ENCODE results near the gene RFT1.

Gene RFT1

DNA sequence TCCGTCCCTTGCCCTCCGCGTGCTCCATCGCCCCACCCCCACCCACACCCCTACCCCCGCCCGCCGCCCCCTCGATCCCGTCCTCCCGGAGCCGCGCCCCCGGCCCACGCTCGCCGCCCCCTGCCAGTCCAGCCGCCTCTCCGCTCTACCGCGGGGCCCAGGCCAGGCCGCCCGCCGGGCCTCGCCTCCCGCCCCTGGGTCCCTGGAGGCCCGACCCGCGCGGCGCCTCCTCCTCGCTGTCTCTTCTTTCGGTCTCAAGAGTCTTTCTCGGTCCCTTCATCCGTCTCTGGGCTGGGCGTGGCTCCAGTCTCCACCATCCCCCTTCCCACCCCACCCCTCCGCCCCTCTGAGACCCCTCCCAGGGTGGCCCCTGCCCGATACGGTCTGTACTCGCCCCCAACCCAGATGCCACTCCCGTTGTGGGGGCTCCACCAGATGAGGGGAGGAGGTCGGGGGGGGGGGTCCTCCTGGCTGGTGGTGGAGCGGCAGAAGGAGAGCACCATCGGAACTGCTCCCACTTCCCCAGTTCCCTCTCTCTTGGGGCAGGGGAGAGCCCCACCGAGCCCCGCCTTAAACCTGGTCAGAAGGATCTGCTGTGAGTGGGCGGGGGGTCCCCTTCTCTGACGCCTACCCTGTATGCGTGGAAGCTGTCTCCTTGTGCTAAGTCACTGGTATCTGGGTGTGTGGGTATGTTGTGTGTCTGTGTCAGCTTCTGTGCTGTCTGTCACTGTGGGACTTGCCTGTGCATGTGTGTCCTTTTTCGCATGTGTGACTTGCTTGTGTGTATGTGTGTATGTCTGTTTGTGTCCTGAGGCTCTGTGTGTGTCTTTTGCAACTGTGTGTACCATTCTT, 31.8 kb upstream of the RFT1 start:
- peaks cover 38% of the 10 kb centered on the region for H3K4me1 ChIP-seq (ENCODE audit: control insufficient read depth, insufficient read depth, low read length)
- peaks cover 9% of the 10 kb centered on the region for H3K27me3 ChIP-seq (ENCODE audit: control insufficient read depth, insufficient read depth, low read length)
- peak overlapping the region; percentile 8 for H3K9ac ChIP-seq (ENCODE audit: low read length)
- H3K4me3 ChIP-seq (ENCODE audit: low read depth, low read length): peak overlapping the region; percentile 88
- H3K36me3 ChIP-seq (ENCODE audit: control insufficient read depth, insufficient read depth, low read length): no peaks in the 10 kb centered on the region
- H3K9me3 ChIP-seq (ENCODE audit: control insufficient read depth, insufficient read depth, low read depth, low read length): no peaks in the 10 kb centered on the region
- H3K27ac ChIP-seq (ENCODE audit: low read depth, low read length): no peak overlapping the region

DNA sequence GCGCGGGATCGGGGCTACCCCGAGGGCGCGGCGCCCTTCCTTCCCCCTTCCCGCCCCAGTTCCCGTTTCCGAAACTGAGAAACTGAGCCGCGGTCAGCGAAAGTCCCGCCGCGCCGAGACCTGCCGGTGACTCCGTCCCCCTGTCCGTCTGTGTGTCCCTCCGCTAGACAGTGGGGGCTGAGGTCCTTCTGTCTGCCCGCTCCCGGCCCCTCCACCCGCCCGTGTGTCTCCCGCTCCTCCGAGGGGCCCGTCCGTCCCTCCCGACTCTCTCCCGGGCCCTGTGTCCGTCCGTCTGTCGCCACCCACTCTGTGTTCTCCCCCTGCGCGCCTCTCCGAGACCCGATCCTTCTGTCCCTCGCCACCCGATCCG, 31.2 kb upstream of the RFT1 start:
- Histone ChIP-seq H3K9ac (ENCODE audit: low read length) (peak overlapping the region; percentile 66), H3K27ac (ENCODE audit: low read depth, low read length) (no peak overlapping the region)

DNA sequence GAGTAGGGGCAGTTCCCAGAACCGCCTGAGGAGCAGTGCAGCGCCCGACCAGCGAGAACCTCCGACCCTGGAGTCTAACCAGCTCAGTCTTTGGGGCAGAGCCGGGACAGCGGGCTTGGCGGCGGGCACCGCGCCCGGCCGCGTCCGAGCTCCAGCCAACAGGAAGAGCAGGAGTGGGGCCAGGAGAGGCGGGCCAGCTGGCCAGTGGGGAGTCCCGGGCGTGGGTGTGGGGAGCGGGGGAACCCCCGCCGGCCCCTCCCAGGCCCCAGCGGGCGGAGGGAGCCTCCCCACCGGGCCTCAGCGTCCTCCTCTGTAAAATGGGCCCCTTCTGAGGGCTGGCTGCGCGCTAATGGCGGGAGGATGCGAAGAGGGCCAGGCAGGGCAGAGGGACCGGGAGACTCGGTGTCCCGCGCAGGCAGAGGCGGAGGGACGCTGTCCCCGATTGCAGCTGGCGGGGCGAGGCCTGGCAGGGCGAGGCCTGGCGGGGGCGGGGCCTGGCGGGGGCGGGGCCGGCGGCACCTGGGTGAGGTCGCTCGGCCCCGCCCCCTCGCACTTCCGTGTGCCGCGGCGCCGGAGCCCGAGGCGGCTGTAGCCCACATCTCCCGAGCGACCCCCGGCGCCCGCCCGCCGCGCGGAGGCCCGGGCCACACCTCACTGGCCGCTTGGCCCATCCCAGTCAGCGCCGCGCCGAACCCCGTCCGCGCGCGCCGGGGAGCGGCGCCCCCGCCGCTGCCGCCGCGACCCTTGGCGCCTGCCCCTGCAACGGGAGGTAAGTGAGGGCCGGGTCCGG, 30.6 kb upstream of the RFT1 start, which contains the start of gene PRKCD:
TSS of gene PRKCD (plus strand) at position 550 of the 790 bp plus-strand sequence. CDS start 17,214 bp downstream, outside the sequence.
- H3K9ac ChIP-seq (ENCODE audit: low read length): peak within 1 kb of the TSS; percentile 66
- no peaks in the 10 kb centered on the region for H3K36me3 ChIP-seq (ENCODE audit: control insufficient read depth, insufficient read depth, low read length)
- peak within 1 kb of the TSS; percentile 88 for H3K4me3 ChIP-seq (ENCODE audit: low read depth, low read length)
- H3K9me3 ChIP-seq (ENCODE audit: control insufficient read depth, insufficient read depth, low read depth, low read length): no peaks in the 10 kb centered on the region
- H3K27ac ChIP-seq (ENCODE audit: low read depth, low read length): no peak within 1 kb of the TSS
- H3K27me3 ChIP-seq (ENCODE audit: control insufficient read depth, insufficient read depth, low read length): peaks cover 14% of the 10 kb centered on the region
- H3K4me1 ChIP-seq (ENCODE audit: control insufficient read depth, insufficient read depth, low read length): peaks cover 39% of the 10 kb centered on the region

More for the DNA sequence above, 31.2 kb upstream of the RFT1 start:
- Histone ChIP-seq H3K9me3 (ENCODE audit: control insufficient read depth, insufficient read depth, low read depth, low read length) (no peaks in the 10 kb centered on the region), H3K27me3 (ENCODE audit: control insufficient read depth, insufficient read depth, low read length) (peaks cover 14% of the 10 kb centered on the region), H3K36me3 (ENCODE audit: control insufficient read depth, insufficient read depth, low read length) (no peaks in the 10 kb centered on the region), H3K4me1 (ENCODE audit: control insufficient read depth, insufficient read depth, low read length) (peaks cover 39% of the 10 kb centered on the region), H3K4me3 (ENCODE audit: low read depth, low read length) (peak overlapping the region; percentile 88)

DNA sequence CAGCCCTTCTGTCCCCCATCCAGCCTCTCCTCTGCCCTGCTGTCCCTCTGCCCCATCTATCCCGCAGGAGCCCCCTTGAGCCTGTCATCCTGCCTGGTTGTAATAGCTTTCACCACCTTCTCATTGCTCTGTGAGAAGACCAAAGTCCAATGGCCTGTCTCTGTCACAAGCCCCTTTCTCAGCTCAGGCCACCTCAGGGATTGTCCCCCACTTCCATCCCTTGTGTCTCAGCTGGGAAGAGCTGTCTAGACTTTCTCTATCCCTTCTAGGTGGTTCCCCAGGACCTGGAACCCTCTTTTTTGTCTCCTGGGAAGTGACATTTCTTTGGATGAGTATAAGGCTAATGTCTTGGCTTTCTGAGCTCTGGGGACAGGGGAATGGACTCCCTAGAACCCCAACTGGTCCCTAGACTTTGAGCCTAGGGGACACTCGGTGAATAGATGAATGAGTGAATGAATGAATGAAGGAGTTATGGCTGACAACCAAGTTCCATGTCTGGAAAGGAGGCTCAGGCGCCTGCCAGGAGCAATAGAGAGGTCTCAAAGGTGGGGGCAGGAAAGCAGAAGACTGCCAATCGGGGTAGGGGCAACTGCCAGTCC, 29.9 kb upstream of the RFT1 start:
- Histone ChIP-seq H3K36me3 (ENCODE audit: control insufficient read depth, insufficient read depth, low read length) (no peaks in the 10 kb centered on the region), H3K27me3 (ENCODE audit: control insufficient read depth, insufficient read depth, low read length) (peaks cover 14% of the 10 kb centered on the region), H3K27ac (ENCODE audit: low read depth, low read length) (no peak overlapping the region), H3K4me1 (ENCODE audit: control insufficient read depth, insufficient read depth, low read length) (peaks cover 39% of the 10 kb centered on the region), H3K9ac (ENCODE audit: low read length) (no peak overlapping the region), H3K9me3 (ENCODE audit: control insufficient read depth, insufficient read depth, low read depth, low read length) (no peaks in the 10 kb centered on the region), H3K4me3 (ENCODE audit: low read depth, low read length) (peak overlapping the region; percentile 88)

DNA sequence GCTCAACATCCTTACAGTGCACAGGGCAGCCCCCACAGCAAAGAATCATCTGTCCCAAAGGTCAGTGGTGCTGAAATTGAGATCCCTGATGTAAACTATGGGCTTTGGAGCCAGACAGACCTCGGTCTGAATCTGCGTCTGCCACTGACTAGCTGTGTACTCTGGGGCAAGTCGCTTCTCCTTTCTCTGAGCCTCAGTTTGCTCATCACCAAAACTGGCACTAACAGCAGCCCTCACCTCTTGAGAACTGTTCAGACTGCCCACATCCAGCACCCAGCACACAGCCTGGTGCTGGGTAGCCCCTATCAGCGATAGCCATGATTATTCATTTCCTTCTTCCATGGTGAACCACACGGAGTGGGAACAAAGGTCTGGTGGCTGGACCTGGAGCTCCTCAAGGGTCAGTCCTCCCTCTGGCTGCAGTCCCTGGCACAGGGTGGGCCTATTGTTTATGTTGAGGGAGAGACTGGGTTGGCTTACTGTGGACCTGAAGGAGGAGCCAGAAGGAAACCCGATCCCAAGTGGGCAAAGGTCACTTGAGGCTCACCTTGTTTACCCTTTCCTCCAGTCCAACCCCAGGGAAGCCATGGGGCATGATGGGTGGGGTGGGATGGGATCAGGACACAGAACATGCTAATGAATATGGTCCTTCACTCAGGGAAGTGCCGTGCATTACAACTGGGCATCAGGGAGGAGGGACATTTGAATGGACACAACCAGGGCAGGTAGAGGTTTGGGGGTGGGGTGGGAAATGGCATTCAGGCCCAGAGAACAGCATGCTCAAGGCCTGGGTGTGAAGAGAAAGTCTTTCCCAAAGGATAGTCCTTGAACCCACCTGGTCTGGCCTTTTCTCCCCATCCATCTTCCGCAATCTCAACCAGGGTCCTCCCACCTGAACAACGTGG, 29.2 kb upstream of the RFT1 start:
- peaks cover 14% of the 10 kb centered on the region for H3K27me3 ChIP-seq (ENCODE audit: control insufficient read depth, insufficient read depth, low read length)
- H3K36me3 ChIP-seq (ENCODE audit: control insufficient read depth, insufficient read depth, low read length): no peaks in the 10 kb centered on the region
- H3K4me1 ChIP-seq (ENCODE audit: control insufficient read depth, insufficient read depth, low read length): peaks cover 39% of the 10 kb centered on the region
- no peak overlapping the region for H3K9ac ChIP-seq (ENCODE audit: low read length)
- no peaks in the 10 kb centered on the region for H3K9me3 ChIP-seq (ENCODE audit: control insufficient read depth, insufficient read depth, low read depth, low read length)
- H3K27ac ChIP-seq (ENCODE audit: low read depth, low read length): no peak overlapping the region
- H3K4me3 ChIP-seq (ENCODE audit: low read depth, low read length): no peak overlapping the region

DNA sequence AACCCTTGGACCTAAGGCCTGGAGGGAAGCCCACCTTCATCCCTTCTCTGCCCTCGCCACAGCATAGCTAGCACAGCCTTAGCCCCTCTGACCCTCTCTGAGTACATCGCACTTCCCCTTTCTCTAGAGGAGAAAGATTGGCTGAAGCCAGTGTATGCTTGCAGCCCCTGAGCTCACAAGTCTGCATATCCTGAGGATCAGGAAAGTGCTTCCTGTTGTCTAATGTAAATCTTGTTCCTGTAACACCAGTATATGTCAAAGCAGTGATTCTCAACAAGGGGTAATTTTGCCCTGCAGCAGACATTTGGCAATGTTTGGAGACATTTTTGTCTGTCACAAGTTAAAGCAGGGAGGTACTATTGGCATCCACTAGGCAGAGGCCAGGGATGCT, 28.5 kb upstream of the RFT1 start:
- H3K36me3 ChIP-seq (ENCODE audit: control insufficient read depth, insufficient read depth, low read length): no peaks in the 10 kb centered on the region
- H3K27ac ChIP-seq (ENCODE audit: low read depth, low read length): no peak overlapping the region
- H3K4me1 ChIP-seq (ENCODE audit: control insufficient read depth, insufficient read depth, low read length): peaks cover 39% of the 10 kb centered on the region
- H3K9me3 ChIP-seq (ENCODE audit: control insufficient read depth, insufficient read depth, low read depth, low read length): no peaks in the 10 kb centered on the region
- H3K4me3 ChIP-seq (ENCODE audit: low read depth, low read length): no peak overlapping the region
- peaks cover 14% of the 10 kb centered on the region for H3K27me3 ChIP-seq (ENCODE audit: control insufficient read depth, insufficient read depth, low read length)
- no peak overlapping the region for H3K9ac ChIP-seq (ENCODE audit: low read length)

DNA sequence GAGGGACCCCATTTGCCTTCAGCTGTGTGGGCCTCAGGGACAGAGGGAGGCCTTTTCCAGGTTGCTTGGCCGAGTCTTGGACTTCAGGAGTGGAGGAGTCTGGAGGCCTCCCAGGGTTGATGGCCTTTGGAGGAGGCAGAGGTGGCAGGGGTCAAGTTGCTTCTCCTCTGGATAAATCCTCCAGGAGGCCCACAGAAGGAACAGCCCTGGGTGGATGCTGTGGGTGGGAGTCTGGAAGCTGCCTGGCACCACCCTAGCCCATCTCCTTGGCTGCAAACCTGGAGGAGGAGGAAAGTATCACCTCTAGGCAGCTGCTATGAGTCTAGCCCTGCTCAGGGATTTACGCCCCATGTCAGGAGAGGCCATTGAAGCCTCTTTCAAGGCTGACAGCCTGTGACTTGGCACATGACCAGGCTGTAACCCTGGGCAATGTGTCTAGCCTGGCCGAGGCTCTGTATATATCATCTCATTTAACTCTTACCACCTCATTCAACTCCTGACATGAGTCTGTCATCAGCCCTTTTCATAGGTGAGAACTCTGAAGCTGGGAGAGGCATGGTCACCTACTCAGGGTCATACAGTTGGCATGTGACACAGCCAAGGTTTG, 27.8 kb upstream of the RFT1 start:
- Histone ChIP-seq H3K9me3 (ENCODE audit: control insufficient read depth, insufficient read depth, low read depth, low read length) (no peaks in the 10 kb centered on the region), H3K27ac (ENCODE audit: low read depth, low read length) (no peak overlapping the region), H3K4me3 (ENCODE audit: low read depth, low read length) (no peak overlapping the region), H3K36me3 (ENCODE audit: control insufficient read depth, insufficient read depth, low read length) (no peaks in the 10 kb centered on the region), H3K9ac (ENCODE audit: low read length) (no peak overlapping the region), H3K4me1 (ENCODE audit: control insufficient read depth, insufficient read depth, low read length) (peaks cover 34% of the 10 kb centered on the region), H3K27me3 (ENCODE audit: control insufficient read depth, insufficient read depth, low read length) (peaks cover 14% of the 10 kb centered on the region)

DNA sequence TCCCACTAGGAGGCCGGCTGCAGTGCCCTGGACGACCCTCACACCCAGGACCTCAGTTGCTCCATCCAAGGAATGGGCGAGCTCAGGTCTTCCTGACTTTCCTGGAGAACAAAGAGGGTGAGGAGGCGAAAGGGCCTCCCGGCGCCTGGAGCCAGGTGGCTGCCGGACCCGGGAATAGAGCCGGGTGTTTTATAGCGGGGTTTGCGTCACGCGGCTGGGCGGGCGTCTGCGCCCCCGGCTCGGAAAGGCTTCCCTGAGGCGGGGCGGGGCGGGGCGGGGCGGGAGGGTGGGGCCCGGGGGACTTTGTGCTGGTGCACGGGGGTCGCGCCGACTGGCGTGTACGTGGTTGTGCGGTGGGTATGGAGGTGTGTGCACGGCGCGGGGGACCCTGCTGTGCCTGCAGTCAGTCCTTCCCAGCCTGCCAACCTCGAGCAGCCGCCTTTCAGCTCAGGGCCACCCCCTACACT, 26.2 kb upstream of the RFT1 start:
- no peaks in the 10 kb centered on the region for H3K36me3 ChIP-seq (ENCODE audit: control insufficient read depth, insufficient read depth, low read length)
- H3K4me1 ChIP-seq (ENCODE audit: control insufficient read depth, insufficient read depth, low read length): peaks cover 25% of the 10 kb centered on the region
- H3K9me3 ChIP-seq (ENCODE audit: control insufficient read depth, insufficient read depth, low read depth, low read length): no peaks in the 10 kb centered on the region
- H3K27ac ChIP-seq (ENCODE audit: low read depth, low read length): no peak overlapping the region
- H3K27me3 ChIP-seq (ENCODE audit: control insufficient read depth, insufficient read depth, low read length): peaks cover 14% of the 10 kb centered on the region
- H3K9ac ChIP-seq (ENCODE audit: low read length): no peak overlapping the region
- peak overlapping the region; percentile 45 for H3K4me3 ChIP-seq (ENCODE audit: low read depth, low read length)

DNA sequence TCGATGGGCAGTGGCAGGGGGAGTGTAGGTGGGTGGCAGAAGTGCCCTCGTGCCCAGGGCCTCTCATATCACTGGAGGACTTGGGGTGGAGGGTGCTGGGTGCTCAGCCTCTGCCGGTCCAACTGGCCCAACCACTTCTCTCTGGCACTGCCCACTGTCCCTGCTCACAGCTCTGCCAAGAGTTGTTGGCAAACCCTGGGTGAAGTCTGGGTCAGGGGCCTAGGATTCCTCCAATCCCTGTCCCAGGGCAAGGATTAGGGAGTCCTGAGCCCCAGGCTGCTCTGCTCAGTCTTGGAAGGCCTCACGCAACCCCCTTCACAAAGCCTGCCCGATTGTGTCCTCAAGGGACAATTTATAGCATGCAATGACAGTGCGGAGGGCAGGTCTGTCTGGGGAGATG, 25.5 kb upstream of the RFT1 start:
- peaks cover 25% of the 10 kb centered on the region for H3K4me1 ChIP-seq (ENCODE audit: control insufficient read depth, insufficient read depth, low read length)
- H3K9me3 ChIP-seq (ENCODE audit: control insufficient read depth, insufficient read depth, low read depth, low read length): no peaks in the 10 kb centered on the region
- no peak overlapping the region for H3K27ac ChIP-seq (ENCODE audit: low read depth, low read length)
- H3K4me3 ChIP-seq (ENCODE audit: low read depth, low read length): no peak overlapping the region
- H3K36me3 ChIP-seq (ENCODE audit: control insufficient read depth, insufficient read depth, low read length): no peaks in the 10 kb centered on the region
- peaks cover 14% of the 10 kb centered on the region for H3K27me3 ChIP-seq (ENCODE audit: control insufficient read depth, insufficient read depth, low read length)
- H3K9ac ChIP-seq (ENCODE audit: low read length): no peak overlapping the region

DNA sequence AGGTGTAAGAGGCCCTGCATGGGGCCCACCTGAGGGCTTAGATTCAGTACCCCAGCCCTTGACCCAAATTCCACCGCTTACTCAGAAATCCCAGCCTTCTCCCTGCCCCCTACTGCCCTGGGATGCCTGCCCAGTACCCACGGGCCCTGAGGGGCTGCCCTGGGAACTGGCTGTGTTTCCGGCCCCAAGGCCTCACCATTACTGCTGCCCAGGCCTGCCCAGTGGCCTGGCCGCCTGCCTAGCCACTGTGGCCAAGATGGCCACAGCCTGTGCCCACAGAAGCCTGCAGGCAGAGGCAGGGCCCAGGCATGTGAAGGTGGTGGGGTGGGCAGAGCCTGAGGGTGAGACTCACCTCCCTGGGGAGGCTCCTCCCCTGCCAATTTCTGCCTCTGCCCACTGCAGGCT, 24.6 kb upstream of the RFT1 start:
- no peaks in the 10 kb centered on the region for H3K36me3 ChIP-seq (ENCODE audit: control insufficient read depth, insufficient read depth, low read length)
- H3K4me1 ChIP-seq (ENCODE audit: control insufficient read depth, insufficient read depth, low read length): peaks cover 19% of the 10 kb centered on the region
- H3K27ac ChIP-seq (ENCODE audit: low read depth, low read length): no peak overlapping the region
- no peak overlapping the region for H3K9ac ChIP-seq (ENCODE audit: low read length)
- no peak overlapping the region for H3K4me3 ChIP-seq (ENCODE audit: low read depth, low read length)
- peaks cover 9% of the 10 kb centered on the region for H3K27me3 ChIP-seq (ENCODE audit: control insufficient read depth, insufficient read depth, low read length)
- H3K9me3 ChIP-seq (ENCODE audit: control insufficient read depth, insufficient read depth, low read depth, low read length): no peaks in the 10 kb centered on the region

Data from HUES6 (cell line).